Panc1 (cell line): ENCODE data around the gene DOCK11.

ENCODE experiments used
- POLR2AphosphoS5 ChIP-seq: IDR thresholded peaks from 2 replicates; pipeline ENCODE4 v1.6.1; 2012; ENCODE audit warnings: mild to moderate bottlenecking, low read depth, low read length, moderate library complexity
- TF ChIP-seq, protein P1 (sequence below): fragments of 450-650 bp; IDR thresholded peaks from 2 replicates; pipeline ENCODE4 v1.5.1; 2017; ENCODE audit warnings: mild to moderate bottlenecking

GRCh38 chrX:118706681-118707080 lies 211.1 kb downstream of the DOCK11 start:
- TF ChIP-seq, protein P1, sequence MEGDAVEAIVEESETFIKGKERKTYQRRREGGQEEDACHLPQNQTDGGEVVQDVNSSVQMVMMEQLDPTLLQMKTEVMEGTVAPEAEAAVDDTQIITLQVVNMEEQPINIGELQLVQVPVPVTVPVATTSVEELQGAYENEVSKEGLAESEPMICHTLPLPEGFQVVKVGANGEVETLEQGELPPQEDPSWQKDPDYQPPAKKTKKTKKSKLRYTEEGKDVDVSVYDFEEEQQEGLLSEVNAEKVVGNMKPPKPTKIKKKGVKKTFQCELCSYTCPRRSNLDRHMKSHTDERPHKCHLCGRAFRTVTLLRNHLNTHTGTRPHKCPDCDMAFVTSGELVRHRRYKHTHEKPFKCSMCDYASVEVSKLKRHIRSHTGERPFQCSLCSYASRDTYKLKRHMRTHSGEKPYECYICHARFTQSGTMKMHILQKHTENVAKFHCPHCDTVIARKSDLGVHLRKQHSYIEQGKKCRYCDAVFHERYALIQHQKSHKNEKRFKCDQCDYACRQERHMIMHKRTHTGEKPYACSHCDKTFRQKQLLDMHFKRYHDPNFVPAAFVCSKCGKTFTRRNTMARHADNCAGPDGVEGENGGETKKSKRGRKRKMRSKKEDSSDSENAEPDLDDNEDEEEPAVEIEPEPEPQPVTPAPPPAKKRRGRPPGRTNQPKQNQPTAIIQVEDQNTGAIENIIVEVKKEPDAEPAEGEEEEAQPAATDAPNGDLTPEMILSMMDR, result no peak
- no peak for TF ChIP-seq POLR2AphosphoS5
